ENCODE data around the gene NXNL1. TPM values are rescaled to one million over a fixed set of nuclear protein-coding genes. Genes with fewer than 3 reads are reported as not detected.

NXNL1 gene
- total and polyA plus RNA-seq, 2 experiments from 2014 or later: 0.16 TPM; not detected in 1

DNA sequence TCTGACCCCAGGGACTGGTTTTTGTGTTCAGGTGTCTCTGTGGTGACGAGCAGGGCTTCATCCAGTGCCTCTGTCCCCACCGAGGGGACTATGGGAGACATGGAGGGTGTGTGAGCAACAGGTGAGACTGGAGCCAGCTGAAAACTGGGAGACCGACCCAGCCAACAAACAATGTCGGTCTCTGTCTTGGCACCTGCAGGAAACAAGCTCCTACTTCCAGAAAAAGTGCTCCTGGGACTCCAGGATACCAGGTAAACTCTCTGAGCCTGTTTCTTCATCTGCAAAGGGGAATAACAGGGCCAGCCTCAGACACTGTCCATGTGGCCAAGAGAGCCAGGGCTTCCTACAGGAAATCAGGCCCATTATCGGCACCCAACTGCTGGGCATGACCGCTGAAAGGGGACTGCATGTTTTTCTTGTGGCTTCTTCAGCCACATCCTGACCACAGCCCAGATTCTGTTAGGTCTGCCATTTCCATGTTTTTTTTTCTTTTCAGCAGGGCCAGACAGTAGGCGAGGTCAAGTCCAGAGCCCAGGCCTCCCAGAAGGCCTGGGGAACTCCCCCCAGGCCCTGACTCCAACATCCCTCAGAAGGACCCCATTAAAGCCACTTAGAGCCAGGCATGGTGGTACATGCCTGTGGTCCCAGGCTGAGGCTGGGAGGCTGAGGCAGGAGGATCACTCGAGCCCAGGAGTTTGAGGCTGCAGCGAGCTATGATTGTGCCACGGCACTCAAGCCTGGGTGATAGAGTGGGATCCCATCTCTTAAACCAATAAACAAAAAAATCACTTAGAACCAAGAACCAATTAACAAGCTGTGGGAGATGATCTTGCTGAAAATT lies 54.5 kb downstream of the NXNL1 start:
- Histone ChIP-seq H3K9me3 (ENCODE audit: low read depth) (no peaks in the 10 kb centered on the region), H3K27ac (peak overlapping the region; percentile 70), H3K4me1 (ENCODE audit: low read depth) (peaks cover 32% of the 10 kb centered on the region), H3K36me3 (no peaks in the 10 kb centered on the region), H3K27me3 (no peaks in the 10 kb centered on the region), H3K4me3 (no peak overlapping the region)
- DNase-seq (ENCODE audit: low read depth in 1 of 2, low spot score in 1 of 2): peak in 1 of 2 donors; percentile 52
- TF ChIP-seq, protein P1, sequence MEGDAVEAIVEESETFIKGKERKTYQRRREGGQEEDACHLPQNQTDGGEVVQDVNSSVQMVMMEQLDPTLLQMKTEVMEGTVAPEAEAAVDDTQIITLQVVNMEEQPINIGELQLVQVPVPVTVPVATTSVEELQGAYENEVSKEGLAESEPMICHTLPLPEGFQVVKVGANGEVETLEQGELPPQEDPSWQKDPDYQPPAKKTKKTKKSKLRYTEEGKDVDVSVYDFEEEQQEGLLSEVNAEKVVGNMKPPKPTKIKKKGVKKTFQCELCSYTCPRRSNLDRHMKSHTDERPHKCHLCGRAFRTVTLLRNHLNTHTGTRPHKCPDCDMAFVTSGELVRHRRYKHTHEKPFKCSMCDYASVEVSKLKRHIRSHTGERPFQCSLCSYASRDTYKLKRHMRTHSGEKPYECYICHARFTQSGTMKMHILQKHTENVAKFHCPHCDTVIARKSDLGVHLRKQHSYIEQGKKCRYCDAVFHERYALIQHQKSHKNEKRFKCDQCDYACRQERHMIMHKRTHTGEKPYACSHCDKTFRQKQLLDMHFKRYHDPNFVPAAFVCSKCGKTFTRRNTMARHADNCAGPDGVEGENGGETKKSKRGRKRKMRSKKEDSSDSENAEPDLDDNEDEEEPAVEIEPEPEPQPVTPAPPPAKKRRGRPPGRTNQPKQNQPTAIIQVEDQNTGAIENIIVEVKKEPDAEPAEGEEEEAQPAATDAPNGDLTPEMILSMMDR (IDR thresholded peaks at IDR 0.05; ENCODE audit: low read depth, low read length): no peak

Other genes starting within 250 kb of the NXNL1 start
- gene USE1, start 245.6 kb downstream of the NXNL1 start, total RNA-seq: 24.3 and 38.1 TPM in 2 replicates
- 28.5 and 47.8 TPM in 2 replicates for gene USE1, start 245.6 kb downstream of the NXNL1 start, polyA plus RNA-seq
- gene OCEL1, start 234.7 kb downstream of the NXNL1 start, total RNA-seq: 9.3 and 14.5 TPM in 2 replicates
- 31.3 and 42.5 TPM in 2 replicates for gene OCEL1, start 234.7 kb downstream of the NXNL1 start, polyA plus RNA-seq
- 147 and 173 TPM in 2 replicates for gene NR2F6, start 215.0 kb downstream of the NXNL1 start, total RNA-seq
- gene NR2F6, start 215.0 kb downstream of the NXNL1 start, polyA plus RNA-seq: 124 and 141 TPM in 2 replicates
- gene USHBP1, start 196.2 kb downstream of the NXNL1 start, total RNA-seq: 0.07 and 0.39 TPM in 2 replicates
- gene USHBP1, start 196.2 kb downstream of the NXNL1 start, polyA plus RNA-seq: 0.56 and 2.2 TPM in 2 replicates
- 115 and 141 TPM in 2 replicates for gene BABAM1, start 193.5 kb downstream of the NXNL1 start, total RNA-seq
- gene BABAM1, start 193.5 kb downstream of the NXNL1 start, polyA plus RNA-seq: 136 and 140 TPM in 2 replicates
- 1.9 and 5.7 TPM in 2 replicates for gene ANKLE1, start 179.0 kb downstream of the NXNL1 start, total RNA-seq
- 1.1 and 3.3 TPM in 2 replicates for gene ANKLE1, start 179.0 kb downstream of the NXNL1 start, polyA plus RNA-seq
- gene ABHD8, start 157.5 kb downstream of the NXNL1 start, total RNA-seq: 41.6 and 50.6 TPM in 2 replicates
- gene ABHD8, start 157.5 kb downstream of the NXNL1 start, polyA plus RNA-seq: 38.1 and 46.8 TPM in 2 replicates
- 274 and 304 TPM in 2 replicates for gene MRPL34, start 155.1 kb downstream of the NXNL1 start, total RNA-seq
- 172 and 184 TPM in 2 replicates for gene MRPL34, start 155.1 kb downstream of the NXNL1 start, polyA plus RNA-seq
- gene DDA1, start 151.4 kb downstream of the NXNL1 start, total RNA-seq: 45.4 and 47.6 TPM in 2 replicates
- gene DDA1, start 151.4 kb downstream of the NXNL1 start, polyA plus RNA-seq: 53.3 and 55.2 TPM in 2 replicates
- 14.4 and 21.1 TPM in 2 replicates for gene ANO8, start 126.1 kb downstream of the NXNL1 start, total RNA-seq
- 2.8 and 3.6 TPM in 2 replicates for gene ANO8, start 126.1 kb downstream of the NXNL1 start, polyA plus RNA-seq
- 78.6 and 95.6 TPM in 2 replicates for gene GTPBP3, start 123.4 kb downstream of the NXNL1 start, total RNA-seq
- gene GTPBP3, start 123.4 kb downstream of the NXNL1 start, polyA plus RNA-seq: 34.9 and 53.4 TPM in 2 replicates
- 2.1 and 4.3 TPM in 2 replicates for gene PLVAP, start 83.6 kb downstream of the NXNL1 start, total RNA-seq
- gene PLVAP, start 83.6 kb downstream of the NXNL1 start, polyA plus RNA-seq: 4.2 and 6.1 TPM in 2 replicates
- gene CCDC194, start 66.7 kb downstream of the NXNL1 start, total RNA-seq: 1.4 and 2.2 TPM in 2 replicates
- gene CCDC194, start 66.7 kb downstream of the NXNL1 start, polyA plus RNA-seq: 2.3 and 3.0 TPM in 2 replicates
- gene BST2, start 55.3 kb downstream of the NXNL1 start, total RNA-seq: 69.3 and 166 TPM in 2 replicates
- gene BST2, start 55.3 kb downstream of the NXNL1 start, polyA plus RNA-seq: 91.8 and 184 TPM in 2 replicates
- 133 and 148 TPM in 2 replicates for gene MVB12A, start 40.9 kb downstream of the NXNL1 start, total RNA-seq
- gene MVB12A, start 40.9 kb downstream of the NXNL1 start, polyA plus RNA-seq: 130 and 148 TPM in 2 replicates
- 3.2 and 3.3 TPM in 2 replicates for gene TMEM221, start 12.3 kb downstream of the NXNL1 start, total RNA-seq
- 5.7 and 6.0 TPM in 2 replicates for gene TMEM221, start 12.3 kb downstream of the NXNL1 start, polyA plus RNA-seq
- gene SLC27A1, start 9.6 kb upstream of the NXNL1 start, total RNA-seq: 28.5 and 40.4 TPM in 2 replicates
- 30.1 and 31.8 TPM in 2 replicates for gene SLC27A1, start 9.6 kb upstream of the NXNL1 start, polyA plus RNA-seq
- gene PGLS, start 50.7 kb upstream of the NXNL1 start, total RNA-seq: 150 and 177 TPM in 2 replicates
- gene PGLS, start 50.7 kb upstream of the NXNL1 start, polyA plus RNA-seq: 116 and 118 TPM in 2 replicates
- 62.9 and 93.5 TPM in 2 replicates for gene COLGALT1, start 94.7 kb upstream of the NXNL1 start, total RNA-seq
- gene COLGALT1, start 94.7 kb upstream of the NXNL1 start, polyA plus RNA-seq: 41.1 and 60.9 TPM in 2 replicates
- gene UNC13A, start 227.4 kb upstream of the NXNL1 start, total RNA-seq: 0.21 and 0.54 TPM in 2 replicates
- gene UNC13A, start 227.4 kb upstream of the NXNL1 start, polyA plus RNA-seq: 0.31 and 0.74 TPM in 2 replicates